ENCODE measurements around the gene NCLN. TPM values are rescaled to one million over a fixed set of nuclear protein-coding genes. Genes with fewer than 3 reads are reported as not detected.

The NCLN gene
- total and polyA plus RNA-seq, 9 of the 15 experiments (the other 6 are each of a cell fraction or from before 2014, with no cell fraction given), result 3.8 to 126 (median 39.6) TPM

- in situ Hi-C loops (cut with MboI), result no loop called here
- H3K9ac ChIP-seq (ENCODE audit: insufficient read depth in 1 of 2, low read depth in 2 of 2, low read length in 2 of 2), result no peak overlapping the region
- no peak overlapping the region for H3K4me3 ChIP-seq
- no peak for FAIRE-seq
- DNase-seq (ENCODE audit: extremely low read depth in 1 of 4, low spot score in 3 of 4), result no peak
- TF ChIP-seq HNRNPK (IDR thresholded peaks at IDR 0.05; ENCODE audit: low read depth, low read length, poor library complexity, severe bottlenecking) (no peak), ZNF639 (CRISPR knock-in tag; conservative IDR thresholded peaks at IDR 0.05 in 1 of 2, IDR thresholded peaks at IDR 0.05 in 1 of 2) (no peak), TSC22D4 (tag; IDR thresholded peaks at IDR 0.05) (no peak), ATF4 (CRISPR knock-in tag; IDR thresholded peaks at IDR 0.05) (no peak), EGR1 (conservative IDR thresholded peaks at IDR 0.05) (peak; percentile 63), KDM1A (IDR thresholded peaks at IDR 0.05) (peak in 1 of 2 experiments; percentile 63; a peak in 1 of 4 replicates), MGA (IDR thresholded peaks at IDR 0.05) (no peak)
- no TSS peak for BruUV-seq (replicated peaks)
- no peak overlapping the region for H3K27ac ChIP-seq (ENCODE audit: extremely low read depth, low read depth, low read length)
- 19% methylated on average over 4 of the region's 16 CpGs for WGBS (ENCODE audit: insufficient coverage, low coverage, missing lambda C conversion rate)
- no peak overlapping the region for H2AFZ ChIP-seq (ENCODE audit: low read depth, low read length)
- no peaks in the 10 kb centered on the region for H3K36me3 ChIP-seq (ENCODE audit: control insufficient read depth, insufficient read depth, low read length)
- no peaks in the 10 kb centered on the region for H3K79me2 ChIP-seq (ENCODE audit: control insufficient read depth, insufficient read depth, low read length)
- CTCF ChIA-PET (ENCODE audit: low intra/inter-chr PET ratio), result no interaction called here
- ATAC-seq, result no peak
- peaks cover 5% of the 10 kb centered on the region for H4K20me1 ChIP-seq (replicated peaks; ENCODE audit: control insufficient read depth, insufficient read depth, low read length)
- POLR2A ChIA-PET, result no interaction called here
- H3K4me2 ChIP-seq (ENCODE audit: insufficient read depth, low read length), result no peak overlapping the region
- H3K9me1 ChIP-seq (ENCODE audit: control insufficient read depth, insufficient read depth, low read length), result no peaks in the 10 kb centered on the region
- no peaks in the 10 kb centered on the region for H3K9me3 ChIP-seq (replicated peaks; ENCODE audit: control insufficient read depth, insufficient read depth, low read depth, low read length)
- peaks cover 0 to 27% of the 10 kb centered on the region in 2 experiments; a peak in 2 of 5 replicates for H3K4me1 ChIP-seq (replicated peaks in 1 of 2; ENCODE audit: control insufficient read depth in 2 of 2, insufficient read depth in 2 of 2, low read length in 2 of 2)
- intact Hi-C loops (cut with micrococcal nuclease), result no loop called here
- H3K27me3 ChIP-seq (ENCODE audit: control insufficient read depth in 2 of 2, insufficient read depth in 2 of 2, low read length in 2 of 2), result peaks cover 6 to 40% of the 10 kb centered on the region in 2 experiments; a peak in 4 of 5 replicates
Measured at GRCh38 chr19:3225677-3226093, 40.0 kb downstream of the NCLN start.
